ENCODE measurements around the gene LEMD2. TPM values are rescaled to one million over a fixed set of nuclear protein-coding genes. Genes with fewer than 3 reads are reported as not detected.

The LEMD2 gene
- total and polyA plus RNA-seq, 9 of the 15 experiments (the other 6 are each of a cell fraction or from before 2014, with no cell fraction given): 0.32 to 46.3 (median 30.8) TPM

DNA sequence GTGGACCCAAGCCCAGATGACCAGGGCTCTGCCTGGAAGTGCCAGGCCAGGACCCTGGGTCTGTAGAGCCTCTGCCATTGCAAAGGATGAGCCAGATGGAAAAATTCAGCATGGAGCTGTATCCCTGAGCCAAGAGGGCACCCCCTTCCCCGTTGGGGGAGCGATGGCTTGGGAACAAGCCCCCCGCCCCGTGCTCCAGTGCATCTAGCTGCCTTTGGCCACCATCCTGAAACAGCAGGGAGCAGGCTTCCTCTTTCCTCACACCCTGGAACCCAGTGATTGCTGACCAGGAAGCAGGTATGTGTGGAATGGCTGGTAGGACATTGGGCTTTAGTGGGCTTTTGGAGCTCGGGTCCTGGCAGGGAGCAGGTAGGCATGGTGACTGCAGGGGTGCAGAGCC, 12.7 kb upstream of the LEMD2 start:
- Histone ChIP-seq H4K20me1 (replicated peaks; ENCODE audit: control insufficient read depth, insufficient read depth, low read length) (peaks cover 10% of the 10 kb centered on the region; the same call in 1 of the 2 replicates), H3K27ac (ENCODE audit: extremely low read depth, low read depth, low read length) (no peak overlapping the region), H3K9me3 (replicated peaks; ENCODE audit: control insufficient read depth, insufficient read depth, low read depth, low read length) (no peaks in the 10 kb centered on the region), H3K4me1 (replicated peaks in 1 of 2; ENCODE audit: control insufficient read depth in 2 of 2, insufficient read depth in 2 of 2, low read length in 2 of 2) (peaks cover 0 to 7% of the 10 kb centered on the region in 2 experiments; a peak in 1 of 5 replicates), H3K36me3 (ENCODE audit: control insufficient read depth, insufficient read depth, low read length) (no peaks in the 10 kb centered on the region), H3K4me2 (ENCODE audit: insufficient read depth, low read length) (no peak overlapping the region), H2AFZ (ENCODE audit: low read depth, low read length) (no peak overlapping the region), H3K9me1 (ENCODE audit: control insufficient read depth, insufficient read depth, low read length) (no peaks in the 10 kb centered on the region), H3K27me3 (ENCODE audit: control insufficient read depth in 2 of 2, insufficient read depth in 2 of 2, low read length in 2 of 2) (peaks cover 73 to 87% of the 10 kb centered on the region in 2 experiments), H3K4me3 (no peak overlapping the region), H3K79me2 (ENCODE audit: control insufficient read depth, insufficient read depth, low read length) (no peaks in the 10 kb centered on the region), H3K9ac (ENCODE audit: insufficient read depth in 1 of 2, low read depth in 2 of 2, low read length in 2 of 2) (no peak overlapping the region)
- 0% methylated on average over 5 of the region's 5 CpGs for WGBS (ENCODE audit: insufficient coverage, low coverage, missing lambda C conversion rate)
- CTCF ChIA-PET (ENCODE audit: low intra/inter-chr PET ratio): no interaction called here
- FAIRE-seq (no peak), DNase-seq (ENCODE audit: extremely low read depth in 1 of 4, low spot score in 3 of 4) (no peak), ATAC-seq (no peak)
- BruUV-seq (replicated peaks): no TSS peak
- POLR2A ChIA-PET: interaction anchor here (0.6 to 1.5 kb wide), 5 partner anchors 11 to 199 kb away, joined by 3 to 6 read pairs (median 4); partner anchors contain the start of gene LEMD2
- TF ChIP-seq E2F8 (IDR thresholded peaks at IDR 0.05; ENCODE audit: low read depth, partially characterized antibody) (no peak), MAX (CRISPR knock-in tag; IDR thresholded peaks at IDR 0.05) (no peak), SNAPC5 (CRISPR knock-in tag; IDR thresholded peaks at IDR 0.05) (no peak), MTA1 (IDR thresholded peaks at IDR 0.05; ENCODE audit: borderline replicate concordance) (no peak), POU5F1 (IDR thresholded peaks at IDR 0.05; ENCODE audit: borderline replicate concordance, low read depth, low read length, partially characterized antibody) (no peak), ZNF347 (CRISPR knock-in tag; IDR thresholded peaks at IDR 0.05; ENCODE audit: low read depth) (no peak), NCOA2 (IDR thresholded peaks at IDR 0.05; ENCODE audit: partially characterized antibody in 2 of 2) (no peak), KAT8 (IDR thresholded peaks at IDR 0.05; ENCODE audit: low read depth) (no peak), TAF1 (IDR thresholded peaks at IDR 0.05; ENCODE audit: control insufficient read depth, extremely low read depth, insufficient read depth, low read length, severe bottlenecking) (no peak), ZNF76 (CRISPR knock-in tag; IDR thresholded peaks at IDR 0.05; ENCODE audit: borderline replicate concordance) (no peak), HNRNPH1 (optimal IDR thresholded peaks at IDR 0.05; ENCODE audit: low read depth, low read length) (no peak), KLF1 (tag; IDR thresholded peaks at IDR 0.05) (no peak), SP2 (IDR thresholded peaks at IDR 0.05; ENCODE audit: extremely low read depth, low read depth, low read length, poor library complexity, severe bottlenecking) (no peak), U2AF2 (optimal IDR thresholded peaks at IDR 0.05; ENCODE audit: low read depth, low read length) (no peak), EWSR1 (IDR thresholded peaks at IDR 0.05; ENCODE audit: borderline replicate concordance, low read depth, partially characterized antibody) (no peak)
- TF ChIP-seq, protein P1, sequence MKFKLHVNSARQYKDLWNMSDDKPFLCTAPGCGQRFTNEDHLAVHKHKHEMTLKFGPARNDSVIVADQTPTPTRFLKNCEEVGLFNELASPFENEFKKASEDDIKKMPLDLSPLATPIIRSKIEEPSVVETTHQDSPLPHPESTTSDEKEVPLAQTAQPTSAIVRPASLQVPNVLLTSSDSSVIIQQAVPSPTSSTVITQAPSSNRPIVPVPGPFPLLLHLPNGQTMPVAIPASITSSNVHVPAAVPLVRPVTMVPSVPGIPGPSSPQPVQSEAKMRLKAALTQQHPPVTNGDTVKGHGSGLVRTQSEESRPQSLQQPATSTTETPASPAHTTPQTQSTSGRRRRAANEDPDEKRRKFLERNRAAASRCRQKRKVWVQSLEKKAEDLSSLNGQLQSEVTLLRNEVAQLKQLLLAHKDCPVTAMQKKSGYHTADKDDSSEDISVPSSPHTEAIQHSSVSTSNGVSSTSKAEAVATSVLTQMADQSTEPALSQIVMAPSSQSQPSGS (CRISPR knock-in tag; IDR thresholded peaks at IDR 0.05): no peak
- intact Hi-C loops (cut with micrococcal nuclease) (no loop called here), in situ Hi-C loops (cut with MboI) (no loop called here)

Measured in K562 (cell line).